Measurements from ENCODE around the gene VAMP8.
"Not testable (repeated sequence)": the region's sequence is repeated elsewhere in the genome, so short reads cannot be mapped to it uniquely, and the experiment has no call there.

VAMP8 gene

GRCh38 chr2:85554980-85555612 is 22.3 kb upstream of the VAMP8 start:
- Histone ChIP-seq H3K4me3 (ENCODE audit: insufficient read length, low read depth) (no peak overlapping the region), H3K4me1 (ENCODE audit: insufficient read depth, insufficient read length) (no peaks in the 10 kb centered on the region), H3K36me3 (ENCODE audit: insufficient read depth, insufficient read length, low read length) (peaks cover 81% of the 10 kb centered on the region), H3K9ac (ENCODE audit: insufficient read length, low read depth) (no peak overlapping the region), H3K27me3 (ENCODE audit: insufficient read depth, insufficient read length) (no peaks in the 10 kb centered on the region), H3K9me3 (ENCODE audit: insufficient read depth, low read length) (no peaks in the 10 kb centered on the region)
- DNase-seq (ENCODE audit: low read depth, low spot score): no peak
- TF ChIP-seq YY1 (IDR thresholded peaks at IDR 0.05; ENCODE audit: insufficient read depth, insufficient read length): no peak
- TF ChIP-seq ZNF274 (IDR thresholded peaks at IDR 0.05; ENCODE audit: low read depth, low read length): no peak
- TF ChIP-seq SUZ12 (IDR thresholded peaks at IDR 0.05; ENCODE audit: extremely low read depth, insufficient read depth, insufficient read length): no peak

- H3K9me3 ChIP-seq (ENCODE audit: insufficient read depth, low read length): no peaks in the 10 kb centered on the region
- no peak overlapping the region for H3K4me3 ChIP-seq (ENCODE audit: insufficient read length, low read depth)
- H3K4me1 ChIP-seq (ENCODE audit: insufficient read depth, insufficient read length): no peaks in the 10 kb centered on the region
- TF ChIP-seq ZNF274 (IDR thresholded peaks at IDR 0.05; ENCODE audit: low read depth, low read length): no peak
- no peak for TF ChIP-seq YY1 (IDR thresholded peaks at IDR 0.05; ENCODE audit: insufficient read depth, insufficient read length)
- TF ChIP-seq SUZ12 (IDR thresholded peaks at IDR 0.05; ENCODE audit: extremely low read depth, insufficient read depth, insufficient read length): no peak
- H3K27me3 ChIP-seq (ENCODE audit: insufficient read depth, insufficient read length): no peaks in the 10 kb centered on the region
- peaks cover 61% of the 10 kb centered on the region for H3K36me3 ChIP-seq (ENCODE audit: insufficient read depth, insufficient read length, low read length)
- no peak overlapping the region for H3K9ac ChIP-seq (ENCODE audit: insufficient read length, low read depth)
- DNase-seq (ENCODE audit: low read depth, low spot score): no peak
These were observed 20.3 kb upstream of the VAMP8 start for GRCh38 chr2:85557130-85557529.

GRCh38 chr2:85558160-85558559 is 19.2 kb upstream of the VAMP8 start:
- peaks cover 51% of the 10 kb centered on the region for H3K36me3 ChIP-seq (ENCODE audit: insufficient read depth, insufficient read length, low read length)
- no peaks in the 10 kb centered on the region for H3K27me3 ChIP-seq (ENCODE audit: insufficient read depth, insufficient read length)
- TF ChIP-seq YY1 (IDR thresholded peaks at IDR 0.05; ENCODE audit: insufficient read depth, insufficient read length) (no peak), SUZ12 (IDR thresholded peaks at IDR 0.05; ENCODE audit: extremely low read depth, insufficient read depth, insufficient read length) (no peak), ZNF274 (IDR thresholded peaks at IDR 0.05; ENCODE audit: low read depth, low read length) (no peak)
- no peak for DNase-seq (ENCODE audit: low read depth, low spot score)
- no peak overlapping the region for H3K4me3 ChIP-seq (ENCODE audit: insufficient read length, low read depth)
- no peaks in the 10 kb centered on the region for H3K9me3 ChIP-seq (ENCODE audit: insufficient read depth, low read length)
- H3K4me1 ChIP-seq (ENCODE audit: insufficient read depth, insufficient read length): no peaks in the 10 kb centered on the region
- no peak overlapping the region for H3K9ac ChIP-seq (ENCODE audit: insufficient read length, low read depth)

GRCh38 chr2:85560403-85560726 is 17.0 kb upstream of the VAMP8 start:
- not testable (repeated sequence) for H3K4me1 ChIP-seq (ENCODE audit: insufficient read depth, insufficient read length); H3K27me3 ChIP-seq (ENCODE audit: insufficient read depth, insufficient read length); DNase-seq (ENCODE audit: low read depth, low spot score); H3K9me3 ChIP-seq (ENCODE audit: insufficient read depth, low read length)
- H3K4me3 ChIP-seq (ENCODE audit: insufficient read length, low read depth): peak overlapping the region; percentile 77
- peak overlapping the region; percentile 80 for H3K9ac ChIP-seq (ENCODE audit: insufficient read length, low read depth)
- peaks cover 32% of the 10 kb centered on the region for H3K36me3 ChIP-seq (ENCODE audit: insufficient read depth, insufficient read length, low read length)

- H3K4me1 ChIP-seq (ENCODE audit: insufficient read depth, insufficient read length): no peaks in the 10 kb centered on the region
- DNase-seq (ENCODE audit: low read depth, low spot score): no peak
- H3K9ac ChIP-seq (ENCODE audit: insufficient read length, low read depth): peak overlapping the region; percentile 80
- H3K4me3 ChIP-seq (ENCODE audit: insufficient read length, low read depth): peak overlapping the region; percentile 77
- H3K27me3 ChIP-seq (ENCODE audit: insufficient read depth, insufficient read length): no peaks in the 10 kb centered on the region
- peaks cover 29% of the 10 kb centered on the region for H3K36me3 ChIP-seq (ENCODE audit: insufficient read depth, insufficient read length, low read length)
- no peaks in the 10 kb centered on the region for H3K9me3 ChIP-seq (ENCODE audit: insufficient read depth, low read length)
- TF ChIP-seq YY1 (IDR thresholded peaks at IDR 0.05; ENCODE audit: insufficient read depth, insufficient read length) (no peak), SUZ12 (IDR thresholded peaks at IDR 0.05; ENCODE audit: extremely low read depth, insufficient read depth, insufficient read length) (no peak), ZNF274 (IDR thresholded peaks at IDR 0.05; ENCODE audit: low read depth, low read length) (no peak)
These were observed 16.5 kb upstream of the VAMP8 start for GRCh38 chr2:85560812-85561279.

- Histone ChIP-seq H3K27me3 (ENCODE audit: insufficient read depth, insufficient read length) (no peaks in the 10 kb centered on the region), H3K4me3 (ENCODE audit: insufficient read length, low read depth) (peak within 1 kb of the TSS; percentile 77), H3K4me1 (ENCODE audit: insufficient read depth, insufficient read length) (no peaks in the 10 kb centered on the region), H3K9ac (ENCODE audit: insufficient read length, low read depth) (peak within 1 kb of the TSS; percentile 91), H3K36me3 (ENCODE audit: insufficient read depth, insufficient read length, low read length) (peaks cover 23% of the 10 kb centered on the region), H3K9me3 (ENCODE audit: insufficient read depth, low read length) (no peaks in the 10 kb centered on the region)
- peak; percentile 95 for DNase-seq (ENCODE audit: low read depth, low spot score)
- TF ChIP-seq SUZ12 (IDR thresholded peaks at IDR 0.05; ENCODE audit: extremely low read depth, insufficient read depth, insufficient read length) (no peak), ZNF274 (IDR thresholded peaks at IDR 0.05; ENCODE audit: low read depth, low read length) (no peak), YY1 (IDR thresholded peaks at IDR 0.05; ENCODE audit: insufficient read depth, insufficient read length) (peak; percentile 51)
These were observed 15.8 kb upstream of the VAMP8 start, which contains the start of gene GGCX for GRCh38 chr2:85561280-85562212. Gene GGCX (minus strand): TSS chr2:85561493. CDS start chr2:85561428, 65 bp downstream.

GRCh38 chr2:85564144-85564563 is 13.2 kb upstream of the VAMP8 start:
- no peaks in the 10 kb centered on the region for H3K9me3 ChIP-seq (ENCODE audit: insufficient read depth, low read length)
- peaks cover 9% of the 10 kb centered on the region for H3K27me3 ChIP-seq (ENCODE audit: insufficient read depth, insufficient read length)
- TF ChIP-seq ZNF274 (IDR thresholded peaks at IDR 0.05; ENCODE audit: low read depth, low read length) (no peak), YY1 (IDR thresholded peaks at IDR 0.05; ENCODE audit: insufficient read depth, insufficient read length) (no peak), SUZ12 (IDR thresholded peaks at IDR 0.05; ENCODE audit: extremely low read depth, insufficient read depth, insufficient read length) (no peak)
- no peak for DNase-seq (ENCODE audit: low read depth, low spot score)
- no peak overlapping the region for H3K4me3 ChIP-seq (ENCODE audit: insufficient read length, low read depth)
- no peaks in the 10 kb centered on the region for H3K4me1 ChIP-seq (ENCODE audit: insufficient read depth, insufficient read length)
- no peak overlapping the region for H3K9ac ChIP-seq (ENCODE audit: insufficient read length, low read depth)
- H3K36me3 ChIP-seq (ENCODE audit: insufficient read depth, insufficient read length, low read length): peaks cover 3% of the 10 kb centered on the region
